WTC11 (cell line): ENCODE data around the gene SRGN. TPM values are rescaled to one million over a fixed set of nuclear protein-coding genes. Genes with fewer than 3 reads are reported as not detected.

Experiments used
- ATAC-seq: fragments of 200-7000 bp; cut with Tn5 transposase; 2 replicates; pipeline ENCODE4 v1.10.0; 2021; ENCODE audit warnings: mild to moderate bottlenecking, moderate library complexity
- CTCF ChIA-PET: fragments of 300-600 bp; sonication (Branson Sonifier 250); formaldehyde crosslinking; loops from one replicate; lab custom pipeline; 2021; ENCODE audit warnings: antibody characterized with exemption; lab: Charles Lee
- POLR2A ChIA-PET: fragments of 350-600 bp; sonication (Branson Sonifier 250); formaldehyde crosslinking; loops from one replicate; lab custom pipeline; 2021; ENCODE audit warnings: antibody characterized with exemption; lab: Charles Lee
- DNase-seq: peaks from one replicate; pipeline ENCODE4 v3.0.0; 2021; ENCODE audit warnings: low spot score
- H3K27ac Mint-ChIP-seq: 2 replicates; pipeline ENCODE4 v1.8.0; 2021; ENCODE audit warnings: mixed read lengths
- H3K27me3 Mint-ChIP-seq: 2 replicates; pipeline ENCODE4 v1.8.0; 2021; ENCODE audit warnings: low read depth, mild to moderate bottlenecking, moderate library complexity, mixed read lengths
- H3K36me3 Mint-ChIP-seq: 2 replicates; pipeline ENCODE4 v1.8.0; 2021; ENCODE audit warnings: mixed read lengths
- H3K4me1 Mint-ChIP-seq: 2 replicates; pipeline ENCODE4 v1.8.0; 2022; ENCODE audit warnings: mixed read lengths
- H3K4me3 Mint-ChIP-seq: 2 replicates; pipeline ENCODE4 v1.8.0; 2021; ENCODE audit warnings: mild to moderate bottlenecking, moderate library complexity, mixed read lengths
- H3K9me3 Mint-ChIP-seq: 2 replicates; pipeline ENCODE4 v1.8.0; 2021; ENCODE audit warnings: mixed read lengths
- ATF1 ChIP-seq: sonication (generic); formaldehyde crosslinking; IDR thresholded peaks from 2 replicates; pipeline ENCODE4 v1.8.1; 2023; ENCODE audit warnings: mild to moderate bottlenecking, moderate library complexity, missing genetic modification reagents
- ATF3 ChIP-seq: sonication (generic); formaldehyde crosslinking; conservative IDR thresholded peaks from 2 replicates; pipeline ENCODE4 v1.8.1; 2022; ENCODE audit warnings: mild to moderate bottlenecking, missing genetic modification reagents
- CBFB ChIP-seq: sonication (generic); formaldehyde crosslinking; IDR thresholded peaks from 2 replicates; pipeline ENCODE4 v1.8.1; 2022; ENCODE audit warnings: mild to moderate bottlenecking, low read depth, missing genetic modification reagents
- E2F1 ChIP-seq: sonication (generic); formaldehyde crosslinking; IDR thresholded peaks from 2 replicates; pipeline ENCODE4 v1.8.0; 2022; ENCODE audit warnings: mild to moderate bottlenecking, missing genetic modification reagents
- GABPB1 ChIP-seq: sonication (generic); formaldehyde crosslinking; IDR thresholded peaks from 2 replicates; pipeline ENCODE4 v1.8.1; 2023; ENCODE audit warnings: mild to moderate bottlenecking, missing genetic modification reagents
- GRHL2 ChIP-seq: fragments of 250-450 bp; sonication (Bioruptor Pico); IDR thresholded peaks from 2 replicates; pipeline ENCODE4 v1.8.0; 2022; ENCODE audit warnings: mild to moderate bottlenecking, moderate library complexity; ENCODE audit not compliant: insufficient replicate concordance, severe bottlenecking
- GTF2I ChIP-seq: fragments of 250-450 bp; sonication (Bioruptor Pico); conservative IDR thresholded peaks from 2 replicates; pipeline ENCODE4 v1.4.0; 2021; ENCODE audit warnings: mild to moderate bottlenecking
- IRF2 ChIP-seq: sonication (generic); formaldehyde crosslinking; IDR thresholded peaks from 2 replicates; pipeline ENCODE4 v1.8.0; 2022; ENCODE audit warnings: low read depth, missing genetic modification reagents, borderline replicate concordance
- MLX ChIP-seq: sonication (generic); formaldehyde crosslinking; IDR thresholded peaks from 2 replicates; pipeline ENCODE4 v1.8.1; 2023; ENCODE audit warnings: mild to moderate bottlenecking, missing genetic modification reagents, moderate library complexity
- NR2C2 ChIP-seq: sonication (generic); formaldehyde crosslinking; IDR thresholded peaks from 2 replicates; pipeline ENCODE4 v1.8.0; 2022; ENCODE audit warnings: mild to moderate bottlenecking, missing genetic modification reagents
- OVOL2 ChIP-seq: fragments of 250-450 bp; sonication (Bioruptor Pico); IDR thresholded peaks from 2 replicates; pipeline ENCODE4 v1.9.0; 2021; ENCODE audit warnings: mild to moderate bottlenecking, borderline replicate concordance
- PREB ChIP-seq: sonication (generic); formaldehyde crosslinking; IDR thresholded peaks from 2 replicates; pipeline ENCODE4 v1.8.1; 2022; ENCODE audit warnings: mild to moderate bottlenecking, missing genetic modification reagents, moderate library complexity, borderline replicate concordance
- SMAD4 ChIP-seq: sonication (generic); formaldehyde crosslinking; IDR thresholded peaks from 2 replicates; pipeline ENCODE4 v1.8.0; 2022; ENCODE audit warnings: mild to moderate bottlenecking, missing genetic modification reagents
- SOX15 ChIP-seq: fragments of 250-450 bp; sonication (Bioruptor Pico); IDR thresholded peaks from 2 replicates; pipeline ENCODE4 v1.9.0; 2021; ENCODE audit warnings: mild to moderate bottlenecking
- USF2 ChIP-seq: sonication (generic); formaldehyde crosslinking; IDR thresholded peaks from 2 replicates; pipeline ENCODE4 v1.8.1; 2023; ENCODE audit warnings: mild to moderate bottlenecking, missing genetic modification reagents, moderate library complexity
- ZBTB43 ChIP-seq: sonication (generic); formaldehyde crosslinking; IDR thresholded peaks from 2 replicates; pipeline ENCODE4 v1.8.1; 2023; ENCODE audit warnings: mild to moderate bottlenecking, missing genetic modification reagents
- ZMAT4 ChIP-seq: fragments of 250-450 bp; sonication (Bioruptor Pico); IDR thresholded peaks from 2 replicates; pipeline ENCODE4 v1.9.0; 2021; ENCODE audit warnings: mild to moderate bottlenecking
- ZNF121 ChIP-seq: sonication (generic); formaldehyde crosslinking; IDR thresholded peaks from 2 replicates; pipeline ENCODE4 v1.8.0; 2023; ENCODE audit warnings: missing genetic modification reagents
- ZNF138 ChIP-seq: sonication (generic); formaldehyde crosslinking; conservative IDR thresholded peaks from 2 replicates; pipeline ENCODE4 v1.8.1; 2022; ENCODE audit warnings: mild to moderate bottlenecking, moderate library complexity, missing genetic modification reagents
- ZNF425 ChIP-seq: fragments of 250-450 bp; sonication (Bioruptor Pico); conservative IDR thresholded peaks from 2 replicates; pipeline ENCODE4 v1.9.0; 2021; ENCODE audit warnings: mild to moderate bottlenecking
- ZNF532 ChIP-seq: fragments of 250-450 bp; sonication (Bioruptor Pico); IDR thresholded peaks from 2 replicates; pipeline ENCODE4 v1.9.0; 2021; ENCODE audit warnings: mild to moderate bottlenecking, borderline replicate concordance
- ZSCAN18 ChIP-seq: fragments of 250-450 bp; sonication (Bioruptor Pico); IDR thresholded peaks from 2 replicates; pipeline ENCODE4 v2.1.2; 2022; ENCODE audit warnings: mild to moderate bottlenecking, moderate library complexity
- total RNA-seq: library from RNA; stranded (reverse); gene quantifications from 3 replicates; pipeline ENCODE4 v1.2.3, GENCODE V29; 2021

SRGN gene
- total RNA-seq, 1 experiment from 2014 or later = 1.4 TPM

GRCh38 chr10:69093933-69094332, 6.0 kb downstream of the SRGN start (continued):
- TF ChIP-seq PREB (CRISPR knock-in tag) (no peak), ZNF138 (CRISPR knock-in tag) (no peak), ZNF532 (CRISPR knock-in tag) (no peak)

- CTCF ChIA-PET = interaction anchor here (1.0 to 1.1 kb wide), 2 partner anchors 91 to 312 kb away, joined by 3 read pairs; no protein-coding TSS in a partner anchor
- no peak overlapping the region for H3K27ac Mint-ChIP-seq
- ATAC-seq = no peak
- no peaks in the 10 kb centered on the region for H3K27me3 Mint-ChIP-seq
- peaks cover 4% of the 10 kb centered on the region for H3K4me1 Mint-ChIP-seq
- no peak overlapping the region for H3K4me3 Mint-ChIP-seq
- DNase-seq = no peak
- no peaks in the 10 kb centered on the region for H3K36me3 Mint-ChIP-seq
- no peaks in the 10 kb centered on the region for H3K9me3 Mint-ChIP-seq
- POLR2A ChIA-PET = no interaction called here
- no peak for TF ChIP-seq ZNF121 (CRISPR knock-in tag)
- TF ChIP-seq SMAD4 (CRISPR knock-in tag) = no peak
- TF ChIP-seq ZMAT4 = no peak
- no peak for TF ChIP-seq IRF2 (CRISPR knock-in tag)
- TF ChIP-seq ZBTB43 (CRISPR knock-in tag) = no peak
- TF ChIP-seq CBFB = no peak
- no peak for TF ChIP-seq ATF1 (CRISPR knock-in tag)
- no peak for TF ChIP-seq ZSCAN18 (CRISPR knock-in tag)
- no peak for TF ChIP-seq OVOL2 (CRISPR knock-in tag)
- no peak for TF ChIP-seq ATF3 (CRISPR knock-in tag)
- TF ChIP-seq SOX15 (CRISPR knock-in tag) = no peak
- no peak for TF ChIP-seq NR2C2
- no peak for TF ChIP-seq E2F1 (CRISPR knock-in tag)
- no peak for TF ChIP-seq ZNF425 (CRISPR knock-in tag)
- TF ChIP-seq MLX (CRISPR knock-in tag) = no peak
- TF ChIP-seq USF2 (CRISPR knock-in tag) = no peak
- TF ChIP-seq GABPB1 (CRISPR knock-in tag) = no peak
- TF ChIP-seq GRHL2 (CRISPR knock-in tag) = no peak
- no peak for TF ChIP-seq GTF2I (CRISPR knock-in tag)
These were observed 8.1 kb downstream of the SRGN start for GRCh38 chr10:69096045-69096444.
